Neural progenitor cell (in vitro differentiated cells): ENCODE data around the gene TENT5C. TPM values are rescaled to one million over a fixed set of nuclear protein-coding genes. Genes with fewer than 3 reads are reported as not detected.
A peak's percentile ranks its signal among the peaks of the same experiment; 100 is the strongest.

ENCODE experiments used
- DNase-seq: peaks from one replicate; pipeline ENCODE4 v3.0.0-alpha.2; 2016; ENCODE audit warnings: low spot score
- H2AFZ ChIP-seq: fragments of 200-600 bp; sonication (generic); replicated peaks from 2 replicates; pipeline ENCODE4 v1.6.1; 2016; ENCODE audit warnings: antibody characterized with exemption
- H3F3A ChIP-seq: fragments of 200-600 bp; sonication (generic); 2 replicates; pipeline ENCODE4 v1.6.1; 2016; ENCODE audit warnings: antibody characterized with exemption, low read depth
- H3K27ac ChIP-seq: fragments of 200-600 bp; sonication (generic); 2 replicates; pipeline ENCODE4 v1.5.1; 2016; ENCODE audit warnings: mild to moderate bottlenecking
- H3K27me3 ChIP-seq: fragments of 200-600 bp; sonication (generic); 2 replicates; pipeline ENCODE4 v1.6.1; 2016; ENCODE audit warnings: mild to moderate bottlenecking, moderate library complexity
- H3K36me3 ChIP-seq: fragments of 200-600 bp; sonication (generic); 2 replicates; pipeline ENCODE4 v1.5.1; 2016
- H3K4me1 ChIP-seq: fragments of 200-600 bp; sonication (generic); 2 replicates; pipeline ENCODE4 v1.6.1; 2016; ENCODE audit warnings: mixed run types
- H3K4me2 ChIP-seq: fragments of 200-600 bp; sonication (generic); 2 replicates; pipeline ENCODE4 v1.6.1; 2016
- H3K4me3 ChIP-seq: fragments of 200-600 bp; sonication (generic); 2 replicates; pipeline ENCODE4 v1.5.1; 2016
- H3K79me2 ChIP-seq: fragments of 200-600 bp; sonication (generic); 2 replicates; pipeline ENCODE4 v1.6.1; 2016; ENCODE audit warnings: low read depth
- H3K9ac ChIP-seq: fragments of 200-600 bp; sonication (generic); 2 replicates; pipeline ENCODE4 v1.6.1; 2016
- H3K9me3 ChIP-seq: fragments of 200-600 bp; sonication (generic); 2 replicates; pipeline ENCODE4 v1.5.1; 2016; ENCODE audit warnings: low read depth
- H4K20me1 ChIP-seq: fragments of 200-600 bp; sonication (generic); 2 replicates; pipeline ENCODE4 v1.6.1; 2016; ENCODE audit warnings: low read depth
- H3K27ac Mint-ChIP-seq: 3 replicates; pipeline ENCODE4 v1.8.0; 2021; ENCODE audit warnings: mixed read lengths
- H3K27me3 Mint-ChIP-seq: 2 replicates; pipeline ENCODE4 v1.8.0; 2022; ENCODE audit warnings: low read depth, mild to moderate bottlenecking, inconsistent platforms, moderate library complexity, mixed read lengths; ENCODE audit not compliant: insufficient read depth
- H3K36me3 Mint-ChIP-seq: 3 replicates; pipeline ENCODE4 v1.8.0; 2021; ENCODE audit warnings: mixed read lengths
- H3K4me1 Mint-ChIP-seq: 3 replicates; pipeline ENCODE4 v1.8.0; 2021; ENCODE audit warnings: mixed read lengths
- H3K4me3 Mint-ChIP-seq: 3 replicates; pipeline ENCODE4 v1.8.0; 2021; ENCODE audit warnings: mild to moderate bottlenecking, moderate library complexity, mixed read lengths
- H3K9me3 Mint-ChIP-seq: 3 replicates; pipeline ENCODE4 v1.8.0; 2020; ENCODE audit warnings: mixed read lengths
- EZH2 ChIP-seq: fragments of 200-600 bp; sonication (generic); IDR thresholded peaks from 2 replicates; pipeline ENCODE4 v1.6.1; 2017; ENCODE audit warnings: antibody characterized with exemption, mild to moderate bottlenecking, moderate library complexity
- EZH2phosphoT487 ChIP-seq: fragments of 200-600 bp; sonication (generic); IDR thresholded peaks from 2 replicates; pipeline ENCODE4 v1.6.1; 2017; ENCODE audit warnings: antibody characterized with exemption
- total RNA-seq: library from RNA; depleted of rRNA; stranded (reverse); fragments of >200 nt; gene quantifications from 2 replicates; pipeline ENCODE4 v1.2.3, GENCODE V29; 2015; ENCODE audit warnings: low replicate concordance
- TF ChIP-seq, protein P1 (sequence below): fragments of 200-600 bp; sonication (generic); IDR thresholded peaks from 2 replicates; pipeline ENCODE4 v1.5.1; 2017; ENCODE audit warnings: antibody characterized with exemption, mild to moderate bottlenecking

Gene TENT5C
- total RNA-seq, 1 donor from 2014 or later: 0.39 TPM

DNA sequence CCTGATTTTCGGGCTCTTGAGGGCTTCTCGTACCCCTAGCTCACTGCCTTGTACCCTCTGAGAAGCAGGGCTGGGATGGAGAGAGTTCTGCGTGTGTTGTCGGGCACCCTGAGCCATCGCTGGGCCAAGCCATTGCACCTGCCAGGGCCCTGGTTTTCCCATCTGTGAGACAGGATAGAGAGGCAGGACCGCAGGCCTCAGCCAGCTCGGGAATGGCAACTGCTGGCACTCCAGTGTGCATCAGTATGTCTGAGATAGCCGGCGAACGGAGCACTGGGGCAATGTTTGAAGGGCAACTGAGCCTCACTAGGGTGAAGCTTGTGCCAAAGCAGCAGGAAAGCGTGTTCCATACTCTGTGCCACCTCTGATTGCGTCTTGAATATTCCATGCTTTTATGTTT lies 66.9 kb downstream of the TENT5C start:
- Histone ChIP-seq H3K36me3 (no peaks in the 10 kb centered on the region), H3K9ac (no peak overlapping the region), H3F3A (no peaks in the 10 kb centered on the region), H3K9me3 (no peaks in the 10 kb centered on the region), H3K27ac (no peak overlapping the region), H3K4me2 (no peak overlapping the region), H2AFZ (no peak overlapping the region), H3K4me1 (no peaks in the 10 kb centered on the region), H3K79me2 (no peaks in the 10 kb centered on the region), H4K20me1 (no peaks in the 10 kb centered on the region), H3K4me3 (no peak overlapping the region), H3K27me3 (no peaks in the 10 kb centered on the region)
- no peak for DNase-seq
- no peak for TF ChIP-seq EZH2
- TF ChIP-seq EZH2phosphoT487: no peak
- TF ChIP-seq, protein P1, sequence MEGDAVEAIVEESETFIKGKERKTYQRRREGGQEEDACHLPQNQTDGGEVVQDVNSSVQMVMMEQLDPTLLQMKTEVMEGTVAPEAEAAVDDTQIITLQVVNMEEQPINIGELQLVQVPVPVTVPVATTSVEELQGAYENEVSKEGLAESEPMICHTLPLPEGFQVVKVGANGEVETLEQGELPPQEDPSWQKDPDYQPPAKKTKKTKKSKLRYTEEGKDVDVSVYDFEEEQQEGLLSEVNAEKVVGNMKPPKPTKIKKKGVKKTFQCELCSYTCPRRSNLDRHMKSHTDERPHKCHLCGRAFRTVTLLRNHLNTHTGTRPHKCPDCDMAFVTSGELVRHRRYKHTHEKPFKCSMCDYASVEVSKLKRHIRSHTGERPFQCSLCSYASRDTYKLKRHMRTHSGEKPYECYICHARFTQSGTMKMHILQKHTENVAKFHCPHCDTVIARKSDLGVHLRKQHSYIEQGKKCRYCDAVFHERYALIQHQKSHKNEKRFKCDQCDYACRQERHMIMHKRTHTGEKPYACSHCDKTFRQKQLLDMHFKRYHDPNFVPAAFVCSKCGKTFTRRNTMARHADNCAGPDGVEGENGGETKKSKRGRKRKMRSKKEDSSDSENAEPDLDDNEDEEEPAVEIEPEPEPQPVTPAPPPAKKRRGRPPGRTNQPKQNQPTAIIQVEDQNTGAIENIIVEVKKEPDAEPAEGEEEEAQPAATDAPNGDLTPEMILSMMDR: no peak
- Mint-ChIP-seq H3K4me3 (no peak overlapping the region), H3K27ac (no peak overlapping the region), H3K27me3 (peaks cover 8% of the 10 kb centered on the region), H3K36me3 (no peaks in the 10 kb centered on the region), H3K4me1 (peaks cover 5% of the 10 kb centered on the region), H3K9me3 (no peaks in the 10 kb centered on the region)

DNA sequence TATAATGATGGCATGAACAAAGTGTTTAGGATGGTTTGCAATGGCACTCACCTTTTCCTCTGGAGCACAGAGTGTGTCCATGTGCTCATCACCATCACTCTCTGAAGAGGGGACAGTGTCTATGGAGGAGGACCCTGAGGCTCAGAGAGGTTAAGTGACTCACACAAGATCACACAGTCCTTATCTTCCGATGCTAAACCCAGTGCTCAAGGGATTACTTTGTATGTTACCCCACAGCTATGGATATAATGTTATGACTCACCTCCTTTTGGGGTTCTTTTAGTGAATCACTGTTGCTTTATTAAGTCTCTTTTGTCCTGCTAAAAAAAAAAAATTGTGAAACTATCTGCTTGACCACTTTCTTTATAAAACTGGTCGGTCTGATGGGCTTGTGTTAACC lies 67.6 kb downstream of the TENT5C start:
- Histone ChIP-seq H3F3A (no peaks in the 10 kb centered on the region), H3K27ac (no peak overlapping the region), H3K27me3 (no peaks in the 10 kb centered on the region), H3K4me2 (no peak overlapping the region), H3K4me3 (no peak overlapping the region), H2AFZ (no peak overlapping the region), H3K9me3 (no peaks in the 10 kb centered on the region), H3K36me3 (no peaks in the 10 kb centered on the region), H3K79me2 (no peaks in the 10 kb centered on the region), H3K9ac (no peak overlapping the region), H3K4me1 (no peaks in the 10 kb centered on the region), H4K20me1 (no peaks in the 10 kb centered on the region)
- Mint-ChIP-seq H3K9me3 (no peaks in the 10 kb centered on the region), H3K4me3 (no peak overlapping the region), H3K36me3 (no peaks in the 10 kb centered on the region), H3K27ac (no peak overlapping the region), H3K4me1 (peaks cover 5% of the 10 kb centered on the region), H3K27me3 (peaks cover 8% of the 10 kb centered on the region)
- DNase-seq: no peak
- TF ChIP-seq EZH2: no peak
- TF ChIP-seq, protein P1: no peak
- no peak for TF ChIP-seq EZH2phosphoT487

DNA sequence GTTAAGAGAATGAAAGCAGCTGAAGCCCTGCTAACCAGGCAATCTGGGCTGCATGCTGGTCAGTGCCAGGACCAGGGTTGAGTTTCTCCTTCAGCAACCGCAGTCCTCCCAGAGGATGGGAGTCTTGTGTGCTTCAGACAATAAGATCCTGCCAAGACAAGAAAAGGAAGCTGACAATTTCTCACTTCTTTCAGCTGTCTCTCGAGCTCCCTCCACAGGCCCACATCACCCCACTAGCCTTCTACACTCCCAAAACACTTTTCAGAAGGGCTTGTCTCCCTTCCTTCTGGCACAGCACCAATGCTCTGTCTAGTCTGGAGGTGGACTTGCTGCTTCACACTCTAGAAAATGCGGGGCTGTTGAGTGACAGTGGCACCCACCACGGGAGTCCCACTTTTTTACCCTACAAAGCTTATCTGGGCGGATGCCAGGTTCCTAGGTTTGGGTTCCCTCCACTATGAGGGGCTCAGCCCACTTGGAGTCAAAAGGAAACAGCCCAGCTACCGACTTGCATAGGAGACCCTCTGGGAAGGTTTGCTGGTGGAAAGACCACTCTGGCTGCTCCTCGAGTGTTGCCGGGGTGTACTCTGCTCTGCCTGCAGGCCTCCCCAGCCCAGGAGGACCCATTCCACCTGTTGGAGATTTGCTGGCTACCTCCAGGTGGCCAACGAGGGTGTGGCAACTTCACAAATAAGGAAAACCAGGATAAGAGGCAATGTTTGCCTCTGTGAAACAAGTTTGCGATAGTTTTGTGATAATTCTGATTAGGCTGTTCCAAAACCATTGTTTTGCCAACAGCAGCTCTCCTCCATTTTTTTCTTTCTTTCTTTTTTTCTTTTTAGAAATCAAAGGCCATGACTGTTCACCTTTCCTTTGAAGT lies 68.9 kb downstream of the TENT5C start:
- Histone ChIP-seq H3F3A (no peaks in the 10 kb centered on the region), H3K27me3 (no peaks in the 10 kb centered on the region), H3K4me3 (no peak overlapping the region), H3K27ac (no peak overlapping the region), H3K9ac (no peak overlapping the region), H3K9me3 (no peaks in the 10 kb centered on the region), H3K4me1 (peaks cover 5% of the 10 kb centered on the region), H3K36me3 (no peaks in the 10 kb centered on the region), H3K79me2 (no peaks in the 10 kb centered on the region), H2AFZ (no peak overlapping the region), H4K20me1 (no peaks in the 10 kb centered on the region), H3K4me2 (no peak overlapping the region)
- Mint-ChIP-seq H3K4me1 (peaks cover 5% of the 10 kb centered on the region), H3K36me3 (no peaks in the 10 kb centered on the region), H3K9me3 (no peaks in the 10 kb centered on the region), H3K27me3 (peaks cover 8% of the 10 kb centered on the region), H3K4me3 (no peak overlapping the region), H3K27ac (no peak overlapping the region)
- TF ChIP-seq EZH2: no peak
- TF ChIP-seq, protein P1: peak; percentile 11
- no peak for TF ChIP-seq EZH2phosphoT487
- DNase-seq: no peak
